Trophoblast cell (in vitro differentiated cells and primary cell): ENCODE results near the gene SNX22. TPM values are rescaled to one million over a fixed set of nuclear protein-coding genes. Genes with fewer than 3 reads are reported as not detected.

Source experiments
- DNase-seq, 2 donors: peaks; one replicate each; pipeline ENCODE4 v3.0.0-alpha.2; 2016
- H2AFZ ChIP-seq: 2 replicates; pipeline ENCODE4 v1.6.1; 2013; ENCODE audit warnings: low read length, moderate library complexity, mild to moderate bottlenecking; ENCODE audit not compliant: insufficient read depth, poor library complexity
- H2AK5ac ChIP-seq: 2 replicates; pipeline ENCODE4 v1.6.1; 2013; ENCODE audit warnings: mild to moderate bottlenecking, low read length
- H2BK120ac ChIP-seq: 2 replicates; pipeline ENCODE4 v1.6.1; 2013; ENCODE audit warnings: low read length, mild to moderate bottlenecking, moderate library complexity; ENCODE audit not compliant: insufficient read depth, poor library complexity
- H2BK12ac ChIP-seq: 2 replicates; pipeline ENCODE4 v1.6.1; 2013; ENCODE audit warnings: mild to moderate bottlenecking, low read length, moderate library complexity
- H2BK5ac ChIP-seq: 2 replicates; pipeline ENCODE4 v1.6.1; 2013; ENCODE audit warnings: low read length, low read depth, moderate library complexity, mild to moderate bottlenecking; ENCODE audit not compliant: poor library complexity
- H3K14ac ChIP-seq: 2 replicates; pipeline ENCODE4 v1.6.1; 2013; ENCODE audit warnings: mild to moderate bottlenecking, low read length
- H3K18ac ChIP-seq: 2 replicates; pipeline ENCODE4 v1.6.1; 2013; ENCODE audit warnings: mild to moderate bottlenecking, low read length
- H3K23ac ChIP-seq: 2 replicates; pipeline ENCODE4 v1.6.1; 2013; ENCODE audit warnings: low read length
- H3K27ac ChIP-seq: 2 replicates; pipeline ENCODE4 v1.5.1; 2013; ENCODE audit warnings: low read depth, mild to moderate bottlenecking, inconsistent platforms, low read length, moderate library complexity
- H3K27me3 ChIP-seq: 2 replicates; pipeline ENCODE4 v1.6.1; 2013; ENCODE audit warnings: inconsistent platforms, mild to moderate bottlenecking, low read length, moderate library complexity; ENCODE audit not compliant: insufficient read depth
- H3K36me3 ChIP-seq, 2 experiments: 1 replicate in 1 of 2; 2 replicates in 1 of 2; pipeline ENCODE4 v1.6.1; 2013; ENCODE audit warnings: low read length in 2 of 2, mild to moderate bottlenecking in 2 of 2, moderate library complexity in 1 of 2; ENCODE audit not compliant: insufficient read depth in 2 of 2, control insufficient read depth in 1 of 2
- H3K4ac ChIP-seq: 2 replicates; pipeline ENCODE4 v1.6.1; 2013; ENCODE audit warnings: low read depth, mild to moderate bottlenecking, low read length, moderate library complexity
- H3K4me1 ChIP-seq, 2 experiments: 1 replicate in 1 of 2; 2 replicates in 1 of 2; pipeline ENCODE4 v1.6.1; 2013; ENCODE audit warnings: low read length in 2 of 2, mild to moderate bottlenecking in 2 of 2, moderate library complexity in 1 of 2; ENCODE audit not compliant: insufficient read depth in 2 of 2, control insufficient read depth in 1 of 2
- H3K4me2 ChIP-seq: 2 replicates; pipeline ENCODE4 v1.6.1; 2013; ENCODE audit warnings: inconsistent platforms, mild to moderate bottlenecking, low read length, moderate library complexity
- H3K4me3 ChIP-seq: 2 replicates; pipeline ENCODE4 v1.5.1; 2013; ENCODE audit warnings: mild to moderate bottlenecking, low read depth, low read length, inconsistent platforms
- H3K79me1 ChIP-seq: one replicate; pipeline ENCODE4 v1.6.1; 2013; ENCODE audit warnings: low read length
- H3K79me2 ChIP-seq: 2 replicates; pipeline ENCODE4 v1.6.1; 2013; ENCODE audit warnings: low read length, mild to moderate bottlenecking; ENCODE audit not compliant: control insufficient read depth, insufficient read depth, poor library complexity
- H3K9ac ChIP-seq: 2 replicates; pipeline ENCODE4 v1.6.1; 2013; ENCODE audit warnings: mild to moderate bottlenecking, low read length
- H3K9me3 ChIP-seq: 2 replicates; pipeline ENCODE4 v1.6.1; 2013; ENCODE audit warnings: low read depth, mild to moderate bottlenecking, control low read depth, inconsistent platforms, low read length; ENCODE audit not compliant: insufficient read depth
- H4K12ac ChIP-seq: 2 replicates; pipeline ENCODE4 v1.6.1; 2013; ENCODE audit warnings: low read depth, mild to moderate bottlenecking, low read length, moderate library complexity
- H4K8ac ChIP-seq: 2 replicates; pipeline ENCODE4 v1.6.1; 2013; ENCODE audit warnings: low read depth, mild to moderate bottlenecking, low read length, moderate library complexity
- H4K91ac ChIP-seq: one replicate; pipeline ENCODE4 v1.6.1; 2013; ENCODE audit warnings: low read depth, mild to moderate bottlenecking, low read length, moderate library complexity
- WGBS: extraction: QIAGEN DNeasy Blood & Tissue Kit; methylation state at CpG from one replicate; pipeline ENCODE4 v1.1.7; 2013; ENCODE audit warnings: missing lambda C conversion rate; ENCODE audit not compliant: insufficient read length, insufficient coverage; ENCODE audit errors: extremely low coverage; 5-methylcytosine and 5-hydroxymethylcytosine counted together
- polyA plus RNA-seq: library from polyadenylated mRNA; stranded (reverse); fragments of 200-250 nt; gene quantifications from 2 replicates; pipeline ENCODE4 v1.2.3, GENCODE V29; 2013

The SNX22 gene
- 0.26 and 0.46 TPM in 2 replicates for polyA plus RNA-seq

DNA sequence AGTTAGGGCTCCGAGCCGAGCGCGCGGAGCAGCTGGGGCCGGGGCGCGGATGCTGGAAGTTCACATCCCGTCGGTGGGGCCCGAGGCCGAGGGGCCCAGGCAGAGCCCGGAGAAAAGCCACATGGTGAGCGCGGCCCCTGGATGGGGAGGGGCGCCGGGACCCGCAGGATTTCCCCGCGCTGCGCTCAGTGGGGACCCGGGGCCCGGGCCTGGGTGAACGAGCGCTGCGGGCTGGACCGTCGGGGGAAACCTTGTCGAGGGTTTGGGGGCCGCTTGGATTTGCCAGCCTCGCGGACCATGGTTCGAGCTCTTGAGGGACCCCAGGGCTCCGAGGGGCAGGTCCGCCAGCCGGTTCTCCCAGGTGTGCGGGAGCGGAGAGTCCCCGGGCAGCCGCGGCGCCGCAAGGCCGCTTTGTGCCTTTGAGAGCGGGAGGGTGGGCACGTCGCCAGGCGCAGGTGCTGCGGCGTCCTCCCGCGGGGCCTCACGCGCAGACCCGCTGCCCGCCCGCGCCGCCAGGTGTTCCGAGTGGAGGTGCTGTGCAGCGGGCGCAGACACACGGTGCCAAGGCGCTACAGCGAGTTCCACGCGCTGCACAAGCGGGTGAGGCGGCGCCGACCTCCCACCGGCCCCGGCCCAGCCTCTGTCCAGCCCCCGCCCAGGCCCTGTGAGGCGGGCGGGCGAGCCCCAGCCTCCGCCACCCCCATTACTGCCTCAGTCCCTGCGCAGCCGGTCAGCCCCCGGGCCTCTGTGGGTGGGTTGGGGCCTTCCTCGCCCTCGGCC, at the start of gene SNX22:
TSS of gene SNX22 (plus strand) at position 5 of the 780 bp plus-strand sequence. CDS start at position 50, 45 bp downstream.
- Histone ChIP-seq H3K27me3 (peaks cover 16% of the 10 kb centered on the region), H3K9ac (no peak within 1 kb of the TSS), H3K23ac (no peak within 1 kb of the TSS), H4K91ac (no peak within 1 kb of the TSS), H3K9me3 (no peaks in the 10 kb centered on the region), H4K12ac (no peak within 1 kb of the TSS), H2BK5ac (no peak within 1 kb of the TSS), H4K8ac (peak within 1 kb of the TSS; percentile 13), H3K79me1 (peaks cover 2% of the 10 kb centered on the region), H2AK5ac (no peak within 1 kb of the TSS), H3K4me1 (peaks cover 4 to 14% of the 10 kb centered on the region in 2 experiments), H3K36me3 (peaks cover 17 to 19% of the 10 kb centered on the region in 2 experiments), H3K4ac (no peak within 1 kb of the TSS), H3K4me3 (peak within 1 kb of the TSS; percentile 68), H3K79me2 (no peaks in the 10 kb centered on the region), H3K4me2 (peak within 1 kb of the TSS; percentile 94), H3K27ac (no peak within 1 kb of the TSS), H2AFZ (peak within 1 kb of the TSS; percentile 59), H2BK12ac (no peak within 1 kb of the TSS), H3K18ac (no peak within 1 kb of the TSS), H2BK120ac (no peak within 1 kb of the TSS), H3K14ac (no peak within 1 kb of the TSS)
- WGBS, result no CpG with 5 or more reads among the region's 83 CpGs
- peak in 1 of 2 donors; percentile 21 for DNase-seq

DNA sequence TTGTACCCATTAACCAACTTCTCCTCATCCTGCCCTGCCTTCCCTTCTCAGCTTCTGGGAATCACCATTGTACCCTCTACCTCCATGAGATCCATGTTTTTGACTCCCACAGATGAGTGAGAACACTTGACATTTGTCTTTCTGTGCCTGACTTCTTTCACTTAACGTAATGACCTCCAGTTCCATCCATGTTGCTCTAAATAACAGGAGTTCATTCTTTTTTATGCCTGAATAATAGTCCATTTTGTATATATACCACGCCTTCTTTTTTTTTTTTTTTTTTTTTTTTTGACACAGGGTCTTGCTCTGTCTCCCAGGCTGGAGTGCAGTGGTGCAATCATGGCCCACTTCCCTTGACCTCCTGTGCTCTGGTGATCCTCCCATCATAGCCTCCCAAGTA, 49.0 kb upstream of the SNX22 start:
- peaks cover 0 to 2% of the 10 kb centered on the region in 2 experiments for H3K4me1 ChIP-seq
- H2BK12ac ChIP-seq, result no peak overlapping the region
- H3K9me3 ChIP-seq, result no peaks in the 10 kb centered on the region
- no peak overlapping the region for H3K4me3 ChIP-seq
- no peaks in the 10 kb centered on the region for H3K27me3 ChIP-seq
- H2AK5ac ChIP-seq, result no peak overlapping the region
- H2BK120ac ChIP-seq, result no peak overlapping the region
- no CpG with 5 or more reads among the region's 2 CpGs for WGBS
- no peak overlapping the region for H3K9ac ChIP-seq
- peaks cover 0 to 2% of the 10 kb centered on the region in 2 experiments for H3K36me3 ChIP-seq
- no peak overlapping the region for H3K27ac ChIP-seq
- DNase-seq, result no peak
- no peak overlapping the region for H4K91ac ChIP-seq
- H2AFZ ChIP-seq, result no peak overlapping the region
- no peak overlapping the region for H4K8ac ChIP-seq
- H3K4ac ChIP-seq, result no peak overlapping the region
- H3K79me2 ChIP-seq, result peaks cover 1% of the 10 kb centered on the region
- H3K79me1 ChIP-seq, result no peaks in the 10 kb centered on the region
- no peak overlapping the region for H3K14ac ChIP-seq
- H3K23ac ChIP-seq, result no peak overlapping the region
- no peak overlapping the region for H3K18ac ChIP-seq
- no peak overlapping the region for H2BK5ac ChIP-seq
- H4K12ac ChIP-seq, result no peak overlapping the region
- H3K4me2 ChIP-seq, result no peak overlapping the region

DNA sequence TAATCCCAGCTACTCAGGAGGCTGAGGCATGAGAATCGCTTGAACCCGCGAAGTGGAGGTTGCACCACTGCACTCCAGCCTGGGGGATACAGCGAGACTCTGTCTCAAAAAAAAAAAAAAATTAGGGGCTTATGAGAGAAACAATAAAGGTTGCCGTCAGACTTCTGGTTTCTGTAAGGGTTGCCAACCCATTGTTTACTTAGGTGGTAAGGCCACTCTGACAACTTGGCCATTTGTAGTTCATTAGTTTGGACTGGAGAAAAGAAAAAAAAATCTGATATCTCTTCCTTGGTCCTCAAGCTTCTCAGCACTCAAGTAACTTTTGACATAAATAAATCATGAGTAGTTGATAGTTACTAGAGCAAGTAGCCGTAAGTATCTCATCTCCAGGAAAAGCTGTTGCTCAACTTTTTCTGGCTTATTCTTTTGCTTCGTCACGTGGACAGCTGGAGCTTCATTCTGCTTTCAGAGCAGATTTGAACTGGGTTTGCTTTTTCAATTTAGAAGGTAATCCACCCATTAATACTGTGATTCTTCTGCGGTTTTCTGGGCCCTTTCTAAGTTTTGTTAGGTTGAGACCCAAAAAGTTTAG, 46.3 kb upstream of the SNX22 start:
- Histone ChIP-seq H2BK5ac (no peak overlapping the region), H3K4ac (no peak overlapping the region), H3K9me3 (no peaks in the 10 kb centered on the region), H3K18ac (no peak overlapping the region), H3K23ac (no peak overlapping the region), H3K4me3 (no peak overlapping the region), H3K79me2 (peaks cover 1% of the 10 kb centered on the region), H3K27ac (no peak overlapping the region), H3K14ac (no peak overlapping the region), H4K91ac (no peak overlapping the region), H3K27me3 (no peaks in the 10 kb centered on the region), H2AFZ (no peak overlapping the region), H3K36me3 (peaks cover 0 to under 1% of the 10 kb centered on the region in 2 experiments), H3K4me2 (no peak overlapping the region), H2BK120ac (no peak overlapping the region), H4K12ac (no peak overlapping the region), H3K4me1 (peaks cover 0 to 2% of the 10 kb centered on the region in 2 experiments), H4K8ac (no peak overlapping the region), H3K9ac (no peak overlapping the region), H2BK12ac (no peak overlapping the region), H2AK5ac (no peak overlapping the region), H3K79me1 (no peaks in the 10 kb centered on the region)
- peak in 1 of 2 donors; percentile 34 for DNase-seq
- no CpG with 5 or more reads among the region's 9 CpGs for WGBS

DNA sequence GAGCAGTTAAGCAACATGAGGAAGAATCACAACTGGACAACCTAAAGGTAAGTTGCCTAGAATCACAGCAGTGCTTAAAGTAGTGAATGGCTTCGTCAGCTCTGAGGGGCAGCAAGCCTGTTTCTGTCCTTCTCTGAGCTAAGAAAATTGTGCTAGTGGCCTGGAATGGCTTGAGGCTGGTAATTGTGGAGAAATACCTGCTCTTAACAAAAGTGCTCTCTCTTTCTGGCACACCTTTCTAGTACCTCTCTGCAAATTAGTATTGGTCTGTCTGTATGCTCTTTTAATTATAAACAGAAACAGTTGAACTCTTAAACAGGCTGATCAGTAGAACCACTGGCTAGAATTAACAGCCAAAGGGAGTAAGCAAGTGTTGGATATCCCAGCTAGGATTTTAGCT, 44.2 kb upstream of the SNX22 start:
- Histone ChIP-seq H3K4me3 (no peak overlapping the region), H3K14ac (no peak overlapping the region)

More for the DNA sequence above, 44.2 kb upstream of the SNX22 start:
- no CpG with 5 or more reads among the region's 1 CpG for WGBS
- Histone ChIP-seq H3K4me2 (no peak overlapping the region), H3K79me2 (peaks cover 1% of the 10 kb centered on the region), H4K91ac (no peak overlapping the region), H3K23ac (no peak overlapping the region), H3K27ac (no peak overlapping the region), H3K36me3 (no peaks in the 10 kb centered on the region), H2BK12ac (no peak overlapping the region), H3K79me1 (no peaks in the 10 kb centered on the region), H2AFZ (no peak overlapping the region), H3K9me3 (no peaks in the 10 kb centered on the region), H3K4me1 (peaks cover 5 to 6% of the 10 kb centered on the region in 2 experiments), H2BK5ac (no peak overlapping the region), H3K4ac (no peak overlapping the region), H3K9ac (no peak overlapping the region), H2BK120ac (no peak overlapping the region), H2AK5ac (no peak overlapping the region), H3K18ac (no peak overlapping the region), H4K12ac (no peak overlapping the region), H4K8ac (no peak overlapping the region), H3K27me3 (no peaks in the 10 kb centered on the region)
- no peak for DNase-seq
